OCI-LY7 (cell line): Measurements from ENCODE around the gene ZBTB40.

Experiments used
- CTCF ChIP-seq: fragments of 200-600 bp; sonication (generic); conservative IDR thresholded peaks from 2 replicates; pipeline ENCODE4 v1.5.1; 2014; ENCODE audit warnings: mild to moderate bottlenecking, antibody characterized with exemption, low read length, moderate library complexity, mixed read lengths
- EZH2phosphoT487 ChIP-seq: fragments of 200-600 bp; sonication (generic); IDR thresholded peaks from 2 replicates; pipeline ENCODE4 v1.6.1; 2018; ENCODE audit warnings: low read depth, borderline replicate concordance, mild to moderate bottlenecking, mixed run types, antibody characterized with exemption, low read length, moderate library complexity, mixed read lengths

- TF ChIP-seq CTCF = no peak
- TF ChIP-seq EZH2phosphoT487 = no peak
Observed at GRCh38 chr1:22524481-22524880, 72.8 kb downstream of the ZBTB40 start.
